HG02840 (cell line): ENCODE data around the gene GPR101.
"Not testable (repeated sequence)": the region's sequence is repeated elsewhere in the genome, so short reads cannot be mapped to it uniquely, and the experiment has no call there.

Source experiments
- ATAC-seq: cut with Tn5 transposase; IDR thresholded peaks from one replicate; pipeline ENCODE4 v1.9.1; 2021; ENCODE audit warnings: mild to moderate bottlenecking, moderate library complexity, moderate number of reproducible peaks; ENCODE audit not compliant: unreplicated experiment, low FRiP score

Gene GPR101

GRCh38 chrX:137031039-137031438 is 2.8 kb downstream of the GPR101 start:
- no peak for ATAC-seq

GRCh38 chrX:137028699-137029098 is 5.1 kb downstream of the GPR101 start:
- ATAC-seq: no peak

- no peak for ATAC-seq
Observed at GRCh38 chrX:137025930-137026329, 7.9 kb downstream of the GPR101 start.

GRCh38 chrX:137000236-137000635 is 33.6 kb downstream of the GPR101 start:
- not testable (repeated sequence) for ATAC-seq

GRCh38 chrX:136999024-136999423 is 34.8 kb downstream of the GPR101 start:
- no peak for ATAC-seq
